Activated T-helper 1 cell treated with anti-CD3 and anti-CD28 coated beads, Interleukin-2, amount 50 U/mL, for 16 hours (primary cell): ENCODE measurements around the gene SPOCK3.
"Not testable (repeated sequence)": the region's sequence is repeated elsewhere in the genome, so short reads cannot be mapped to it uniquely, and the experiment has no call there.

Source experiments
- DNase-seq, 2 donors: peaks; one replicate each; pipeline ENCODE4 v3.0.0-alpha.2; 2020; ENCODE audit warnings: low read depth in 1 of 2, low spot score in 1 of 2

SPOCK3 gene

DNA sequence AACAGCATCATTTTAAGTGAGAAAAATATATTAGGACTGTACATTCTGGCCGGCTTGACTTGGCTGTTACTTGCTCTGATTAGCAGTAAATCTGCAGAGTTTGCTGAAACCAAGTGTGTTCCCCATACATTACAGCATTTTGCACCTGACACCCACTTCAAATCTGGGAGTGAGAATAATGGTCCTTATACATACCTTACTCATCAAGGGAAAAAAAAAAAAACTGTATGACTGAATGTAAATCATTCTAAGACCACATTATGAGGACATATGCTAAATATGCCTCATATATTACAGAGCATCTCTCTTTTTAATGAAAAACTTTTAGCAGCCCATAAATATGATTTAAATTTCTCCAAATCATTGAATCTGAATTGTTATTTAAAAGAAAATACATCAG is 406.7 kb downstream of the SPOCK3 start:
- no peak for DNase-seq

- DNase-seq, result no peak
Observed at GRCh38 chr4:166827167-166827566, 407.1 kb downstream of the SPOCK3 start.

- DNase-seq, result no peak
Observed at GRCh38 chr4:166823848-166824247, 410.4 kb downstream of the SPOCK3 start.

DNA sequence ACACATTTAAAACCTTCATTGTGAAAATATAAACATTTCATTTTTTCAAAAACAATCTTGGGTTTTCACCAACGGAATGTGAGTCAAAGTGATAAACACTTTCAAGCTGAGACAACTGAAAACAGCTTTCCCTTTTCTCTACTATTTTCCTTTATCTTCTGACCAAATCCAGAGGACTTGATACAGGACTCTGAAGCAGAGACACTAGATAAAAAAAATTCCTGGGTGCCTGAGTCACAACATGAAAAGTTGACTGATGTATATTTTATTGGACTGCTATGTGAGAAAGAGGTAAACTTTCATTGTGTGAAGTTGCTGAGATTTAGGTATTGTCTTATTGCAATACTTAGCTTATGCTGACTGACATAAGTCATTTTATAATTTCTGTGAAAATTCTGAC is 411.2 kb downstream of the SPOCK3 start:
- DNase-seq, result no peak

- DNase-seq, result no peak
Observed at GRCh38 chr4:166822386-166822785, 411.9 kb downstream of the SPOCK3 start.

GRCh38 chr4:166816890-166817289 is 417.4 kb downstream of the SPOCK3 start:
- DNase-seq, result no peak

GRCh38 chr4:166808380-166808779 is 425.9 kb downstream of the SPOCK3 start:
- no peak for DNase-seq

GRCh38 chr4:166802346-166802745 is 431.9 kb downstream of the SPOCK3 start:
- DNase-seq, result no peak

GRCh38 chr4:166798126-166798525 is 436.2 kb downstream of the SPOCK3 start:
- no peak for DNase-seq

DNA sequence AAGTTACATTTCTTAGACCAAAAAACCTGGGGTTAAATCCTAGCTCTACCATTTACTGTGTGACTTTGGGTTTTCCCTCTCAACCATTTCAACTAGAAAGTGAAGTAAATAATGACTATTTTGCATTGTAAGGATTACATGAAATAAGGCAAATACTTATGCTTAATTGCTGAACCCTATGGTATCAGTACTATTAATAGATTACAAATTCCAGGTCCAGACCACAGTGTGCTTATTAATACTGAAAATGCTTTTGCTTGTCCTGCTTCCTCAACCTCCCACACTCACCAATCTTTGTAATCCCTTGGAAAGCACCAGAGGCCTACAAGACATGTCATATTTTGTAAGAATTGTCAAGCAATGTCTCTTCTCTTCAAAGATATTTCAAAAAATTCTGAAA is 456.5 kb downstream of the SPOCK3 start:
- no peak for DNase-seq

DNA sequence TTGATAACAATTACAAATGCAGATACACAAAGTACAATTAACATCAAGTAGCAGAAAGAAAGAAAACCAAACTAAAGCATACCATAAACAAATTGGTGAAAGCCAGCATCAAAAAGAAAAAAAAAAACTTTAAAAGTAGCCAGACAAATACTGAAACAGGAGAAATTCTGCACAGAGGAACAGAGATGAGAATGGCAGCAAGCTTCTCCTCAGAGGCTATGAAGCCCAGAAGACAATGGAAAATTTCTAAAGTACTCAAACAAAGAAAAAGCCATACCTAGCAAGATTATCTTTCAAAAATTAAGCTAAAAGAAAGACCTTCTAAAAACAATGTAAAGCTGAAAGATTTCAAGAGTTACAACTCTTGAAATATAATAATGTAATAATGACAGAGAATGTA is 471.3 kb downstream of the SPOCK3 start:
- DNase-seq, result no peak

DNA sequence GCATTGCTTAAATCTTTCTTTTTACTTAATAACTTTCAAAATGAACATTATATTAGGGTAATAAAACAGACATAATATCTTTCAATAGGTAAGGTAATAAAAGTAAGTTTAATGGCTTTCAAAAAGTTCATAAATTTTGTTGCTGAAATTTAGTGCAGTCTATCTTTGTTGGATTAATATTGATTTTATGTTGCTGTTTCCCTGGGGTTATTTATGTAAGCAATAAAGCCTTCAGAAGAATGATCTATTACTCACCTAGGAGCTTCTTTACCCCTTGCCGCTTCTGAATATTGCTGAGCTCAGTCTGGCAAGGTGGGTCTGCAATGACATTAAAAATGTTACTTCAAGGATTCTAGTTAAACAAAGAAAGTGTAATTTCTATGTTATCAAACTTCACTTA is 492.6 kb downstream of the SPOCK3 start:
- no peak for DNase-seq

GRCh38 chr4:166739215-166739614 is 495.1 kb downstream of the SPOCK3 start:
- not testable (repeated sequence) for DNase-seq

GRCh38 chr4:166737430-166737829 is 496.9 kb downstream of the SPOCK3 start:
- DNase-seq, result no peak

- DNase-seq, result no peak
Observed at GRCh38 chr4:166735553-166735952, 498.7 kb downstream of the SPOCK3 start.

DNA sequence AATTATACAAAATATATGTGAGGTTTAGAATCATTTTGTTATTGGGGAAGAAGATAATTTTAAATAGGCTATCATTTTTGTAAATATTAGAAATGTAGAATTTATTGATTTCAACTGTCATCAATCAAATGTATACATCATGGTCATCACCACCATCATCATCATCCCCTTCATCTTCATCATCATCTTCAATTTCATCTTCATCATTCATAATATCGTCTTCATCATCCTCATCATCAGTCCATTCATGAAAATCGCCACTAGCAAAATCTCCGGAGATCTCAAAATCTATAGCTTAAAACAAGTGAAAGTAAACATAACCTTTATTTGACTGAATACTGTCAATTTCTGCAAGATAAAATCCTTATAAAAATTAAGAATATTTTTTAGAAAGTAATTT is 499.5 kb downstream of the SPOCK3 start:
- no peak for DNase-seq

DNA sequence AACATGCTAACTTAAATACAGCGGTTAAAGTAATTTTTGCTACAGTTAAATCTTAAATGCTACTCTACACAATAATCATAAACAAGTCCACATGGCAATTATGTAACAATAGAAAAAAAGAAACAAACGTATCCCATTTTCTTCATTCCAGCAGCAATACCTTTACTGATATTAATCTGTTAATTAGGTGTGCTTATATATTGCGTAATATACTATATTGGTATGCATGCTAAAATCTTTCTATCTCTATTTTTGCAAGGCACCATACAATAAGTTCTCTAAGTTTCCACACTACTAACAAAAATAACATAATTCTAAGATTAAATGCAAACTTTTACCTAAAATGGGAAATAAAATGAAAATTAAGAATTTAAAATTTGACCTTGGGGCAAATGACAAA is 500.6 kb downstream of the SPOCK3 start:
- DNase-seq, result no peak

- DNase-seq, result no peak
Observed at GRCh38 chr4:166726832-166727231, 507.5 kb downstream of the SPOCK3 start.

GRCh38 chr4:166724369-166724768 is 509.9 kb downstream of the SPOCK3 start:
- no peak for DNase-seq

GRCh38 chr4:166723532-166724140 is 510.7 kb downstream of the SPOCK3 start:
- DNase-seq, result no peak

- DNase-seq, result not testable (repeated sequence)
Observed at GRCh38 chr4:166715748-166716713, 518.3 kb downstream of the SPOCK3 start.

- DNase-seq, result no peak
Observed at GRCh38 chr4:166700592-166700991, 533.7 kb downstream of the SPOCK3 start.
